HFF-Myc (cell line): ENCODE measurements around the gene ARCN1.

Experiments
- DNase-seq: peaks from one replicate; pipeline ENCODE4 v3.0.0-alpha.2; 2011; ENCODE audit warnings: low read depth; ENCODE audit errors: extremely low read depth
- H3K4me3 ChIP-seq: replicated peaks from 2 replicates; pipeline ENCODE4 v1.5.1; 2011; ENCODE audit warnings: low read depth, mild to moderate bottlenecking, control low read depth, low read length
- CTCF ChIP-seq: IDR thresholded peaks from 2 replicates; pipeline ENCODE4 v1.5.1; 2012; ENCODE audit warnings: mild to moderate bottlenecking, low read depth, low read length, control low read depth; ENCODE audit errors: missing control alignments

The ARCN1 gene

GRCh38 chr11:118628861-118629549, 56.8 kb downstream of the ARCN1 start:
- H3K4me3 ChIP-seq = no peak overlapping the region
- TF ChIP-seq CTCF = no peak
- no peak for DNase-seq

DNA sequence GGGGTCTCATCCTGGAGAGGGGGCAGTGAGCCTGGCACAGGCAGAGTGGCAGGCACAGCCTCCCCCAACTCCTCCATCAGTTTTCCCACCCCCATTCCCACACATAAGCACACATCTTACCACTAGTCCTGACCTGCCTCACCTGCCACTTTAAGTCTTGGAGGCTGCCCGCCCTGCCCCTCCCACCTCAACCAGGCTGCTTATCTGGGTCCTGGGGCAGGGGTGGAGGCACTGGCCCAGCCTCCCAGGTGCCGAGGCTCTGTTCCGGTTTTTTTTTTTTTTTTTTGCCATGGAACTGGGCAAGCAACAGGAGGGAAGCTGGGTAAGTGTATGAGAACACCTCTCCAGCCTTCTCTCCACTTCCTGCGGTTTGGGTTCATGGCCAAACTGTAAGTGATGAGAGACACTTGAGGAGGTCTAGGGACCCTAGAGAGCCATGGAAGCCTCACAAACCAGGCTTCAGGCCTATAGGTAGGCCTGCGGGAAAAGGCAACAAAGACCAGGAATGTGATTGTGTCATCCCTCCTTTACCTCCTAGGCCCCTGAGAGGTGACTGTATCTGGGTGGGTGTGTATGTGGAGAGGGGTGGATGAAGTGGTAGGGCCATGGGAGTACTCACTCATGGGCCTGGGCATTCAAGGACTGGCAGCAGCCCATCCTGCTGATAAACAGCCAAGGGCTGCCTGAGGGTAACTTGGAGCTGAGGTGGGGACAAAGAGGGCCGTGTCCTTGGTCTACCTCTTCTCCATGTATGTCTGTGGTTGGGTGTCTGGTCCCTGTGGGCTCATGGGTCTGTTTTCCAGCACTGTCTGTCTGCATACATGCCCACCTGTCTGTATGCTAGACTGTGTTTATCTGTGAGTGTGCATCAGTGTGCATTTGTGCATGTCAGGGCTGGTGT, 57.8 kb downstream of the ARCN1 start:
- TF ChIP-seq CTCF = no peak
- no peak for DNase-seq
- H3K4me3 ChIP-seq = no peak overlapping the region

GRCh38 chr11:118631142-118631909, 59.1 kb downstream of the ARCN1 start:
- DNase-seq = no peak
- TF ChIP-seq CTCF = no peak
- H3K4me3 ChIP-seq = no peak overlapping the region

- DNase-seq = no peak
- no peak for TF ChIP-seq CTCF
- no peak overlapping the region for H3K4me3 ChIP-seq
Measured at GRCh38 chr11:118632577-118633318, 60.5 kb downstream of the ARCN1 start.

DNA sequence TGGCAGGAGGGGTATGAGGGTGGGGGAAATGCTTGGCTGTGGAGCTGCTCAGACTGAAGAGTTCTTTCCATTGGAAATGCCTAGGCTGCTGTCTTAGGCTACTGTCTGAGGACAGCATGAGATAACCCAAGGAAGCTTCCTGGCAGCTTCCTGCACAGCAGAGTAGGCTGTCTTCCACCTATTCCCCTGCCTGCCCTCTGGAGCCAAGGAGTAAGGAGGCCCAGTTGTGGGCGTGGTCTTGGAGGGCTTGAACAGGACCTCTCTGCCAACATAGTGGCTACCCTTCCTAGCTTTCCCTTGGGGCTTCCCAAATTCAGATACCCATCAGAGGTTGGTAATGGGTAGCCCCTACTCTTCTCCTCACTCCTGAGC, 61.1 kb downstream of the ARCN1 start:
- no peak for TF ChIP-seq CTCF
- no peak overlapping the region for H3K4me3 ChIP-seq
- no peak for DNase-seq

- no peak overlapping the region for H3K4me3 ChIP-seq
- no peak for TF ChIP-seq CTCF
- no peak for DNase-seq
Measured at GRCh38 chr11:118633979-118634378, 61.8 kb downstream of the ARCN1 start.
